Measurements from ENCODE around the gene TCEA3.
A peak's percentile ranks its signal among the peaks of the same experiment; 100 is the strongest.

Gene TCEA3

GRCh38 chr1:23397908-23398307, 26.6 kb downstream of the TCEA3 start:
- Histone ChIP-seq H3K9me3 (ENCODE audit: insufficient read depth, low read length) (no peaks in the 10 kb centered on the region), H3K9ac (ENCODE audit: insufficient read length, low read depth) (no peak overlapping the region), H3K27me3 (ENCODE audit: insufficient read depth, insufficient read length) (peaks cover 96% of the 10 kb centered on the region), H3K4me1 (ENCODE audit: insufficient read depth, insufficient read length) (peaks cover 6% of the 10 kb centered on the region), H3K4me3 (ENCODE audit: insufficient read length, low read depth) (no peak overlapping the region), H3K36me3 (ENCODE audit: insufficient read depth, insufficient read length, low read length) (no peaks in the 10 kb centered on the region)
- TF ChIP-seq ZNF274 (IDR thresholded peaks at IDR 0.05; ENCODE audit: low read depth, low read length) (no peak), SUZ12 (IDR thresholded peaks at IDR 0.05; ENCODE audit: extremely low read depth, insufficient read depth, insufficient read length) (no peak), YY1 (IDR thresholded peaks at IDR 0.05; ENCODE audit: insufficient read depth, insufficient read length) (no peak)
- no peak for DNase-seq (ENCODE audit: low read depth, low spot score)

DNA sequence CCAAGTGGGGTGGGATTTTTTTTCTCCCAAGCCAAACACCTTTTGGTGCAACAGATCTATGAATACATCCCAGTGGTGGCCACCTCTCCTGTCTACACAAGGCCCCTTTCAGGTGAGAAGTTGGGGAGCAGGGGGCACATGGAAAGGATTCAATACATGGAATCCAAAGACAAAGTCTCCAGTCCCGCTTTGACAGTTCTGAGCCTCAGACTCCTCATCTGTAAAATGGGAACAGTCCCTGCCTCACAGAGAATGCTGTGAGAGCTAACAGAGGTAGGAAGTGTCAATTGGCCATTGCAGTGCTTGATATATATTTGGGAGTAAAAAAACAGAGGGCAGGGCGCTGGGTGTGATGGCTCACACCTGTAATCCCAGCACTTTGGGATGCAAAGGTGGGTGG, 28.2 kb downstream of the TCEA3 start:
- no peak overlapping the region for H3K9ac ChIP-seq (ENCODE audit: insufficient read length, low read depth)
- no peak for DNase-seq (ENCODE audit: low read depth, low spot score)
- TF ChIP-seq ZNF274 (IDR thresholded peaks at IDR 0.05; ENCODE audit: low read depth, low read length) (no peak), YY1 (IDR thresholded peaks at IDR 0.05; ENCODE audit: insufficient read depth, insufficient read length) (no peak)
- peaks cover 93% of the 10 kb centered on the region for H3K27me3 ChIP-seq (ENCODE audit: insufficient read depth, insufficient read length)
- H3K4me1 ChIP-seq (ENCODE audit: insufficient read depth, insufficient read length) = peaks cover 6% of the 10 kb centered on the region
- no peaks in the 10 kb centered on the region for H3K9me3 ChIP-seq (ENCODE audit: insufficient read depth, low read length)
- no peak overlapping the region for H3K4me3 ChIP-seq (ENCODE audit: insufficient read length, low read depth)
- no peaks in the 10 kb centered on the region for H3K36me3 ChIP-seq (ENCODE audit: insufficient read depth, insufficient read length, low read length)

DNA sequence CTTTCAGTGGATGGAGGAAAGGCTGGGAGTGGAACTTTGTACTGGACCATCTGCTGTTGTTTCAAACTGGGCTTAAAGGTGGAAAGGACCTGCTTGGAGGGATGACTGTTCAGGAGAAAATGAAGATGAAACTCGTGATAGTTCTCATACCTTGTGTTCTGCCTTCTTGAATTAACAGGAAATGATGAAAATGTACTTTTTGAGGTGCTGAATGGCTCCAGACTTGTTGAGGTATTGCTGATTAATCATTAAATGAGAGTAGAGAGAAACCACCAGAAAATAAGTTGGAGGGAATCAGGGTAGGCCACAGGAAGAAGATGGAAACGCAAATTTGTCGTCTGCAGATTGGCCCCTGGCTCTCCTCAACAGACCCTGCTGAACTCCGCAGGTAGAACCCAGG, 28.7 kb downstream of the TCEA3 start:
- H3K4me1 ChIP-seq (ENCODE audit: insufficient read depth, insufficient read length) = peaks cover 6% of the 10 kb centered on the region

DNA sequence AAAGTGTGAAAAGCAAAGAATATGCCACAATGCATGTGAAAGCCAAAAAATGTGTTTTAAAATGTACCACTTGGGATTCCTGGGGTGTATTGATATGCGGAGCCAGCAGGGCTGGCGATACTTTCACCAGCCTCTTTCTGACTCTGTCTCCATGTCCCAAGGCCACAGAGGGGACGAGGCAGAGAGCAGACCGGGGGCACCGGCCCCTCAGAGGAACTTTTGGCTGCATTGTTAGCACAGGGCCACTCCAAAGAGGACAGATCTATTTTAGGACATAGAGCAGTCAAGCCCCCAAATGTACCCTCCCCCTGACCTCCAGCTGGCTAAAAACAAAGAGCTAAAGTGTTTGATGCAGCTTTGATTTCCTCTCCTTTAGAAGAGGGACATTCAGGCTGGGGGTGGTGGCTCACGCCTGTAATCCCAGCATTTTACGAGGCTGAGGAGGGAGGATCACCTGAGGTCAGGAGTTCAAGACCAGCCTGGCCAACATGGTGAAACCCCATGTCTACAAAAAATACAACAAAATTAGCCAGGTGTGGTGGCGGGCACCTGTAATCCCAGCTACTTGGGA, 29.3 kb downstream of the TCEA3 start:
- H3K4me1 ChIP-seq (ENCODE audit: insufficient read depth, insufficient read length) = peaks cover 6% of the 10 kb centered on the region
- H3K36me3 ChIP-seq (ENCODE audit: insufficient read depth, insufficient read length, low read length) = no peaks in the 10 kb centered on the region
- H3K4me3 ChIP-seq (ENCODE audit: insufficient read length, low read depth) = no peak overlapping the region
- H3K9ac ChIP-seq (ENCODE audit: insufficient read length, low read depth) = no peak overlapping the region
- TF ChIP-seq YY1 (IDR thresholded peaks at IDR 0.05; ENCODE audit: insufficient read depth, insufficient read length) (no peak), SUZ12 (IDR thresholded peaks at IDR 0.05; ENCODE audit: extremely low read depth, insufficient read depth, insufficient read length) (no peak), ZNF274 (IDR thresholded peaks at IDR 0.05; ENCODE audit: low read depth, low read length) (no peak)
- peaks cover 88% of the 10 kb centered on the region for H3K27me3 ChIP-seq (ENCODE audit: insufficient read depth, insufficient read length)
- peak; percentile 50 for DNase-seq (ENCODE audit: low read depth, low spot score)
- no peaks in the 10 kb centered on the region for H3K9me3 ChIP-seq (ENCODE audit: insufficient read depth, low read length)

More for the DNA sequence above, 28.7 kb downstream of the TCEA3 start:
- no peak for DNase-seq (ENCODE audit: low read depth, low spot score)
- Histone ChIP-seq H3K9ac (ENCODE audit: insufficient read length, low read depth) (no peak overlapping the region), H3K36me3 (ENCODE audit: insufficient read depth, insufficient read length, low read length) (no peaks in the 10 kb centered on the region), H3K27me3 (ENCODE audit: insufficient read depth, insufficient read length) (peaks cover 88% of the 10 kb centered on the region), H3K4me3 (ENCODE audit: insufficient read length, low read depth) (no peak overlapping the region), H3K9me3 (ENCODE audit: insufficient read depth, low read length) (no peaks in the 10 kb centered on the region)
- no peak for TF ChIP-seq YY1 (IDR thresholded peaks at IDR 0.05; ENCODE audit: insufficient read depth, insufficient read length)
- TF ChIP-seq ZNF274 (IDR thresholded peaks at IDR 0.05; ENCODE audit: low read depth, low read length) = no peak
- TF ChIP-seq SUZ12 (IDR thresholded peaks at IDR 0.05; ENCODE audit: extremely low read depth, insufficient read depth, insufficient read length) = no peak

DNA sequence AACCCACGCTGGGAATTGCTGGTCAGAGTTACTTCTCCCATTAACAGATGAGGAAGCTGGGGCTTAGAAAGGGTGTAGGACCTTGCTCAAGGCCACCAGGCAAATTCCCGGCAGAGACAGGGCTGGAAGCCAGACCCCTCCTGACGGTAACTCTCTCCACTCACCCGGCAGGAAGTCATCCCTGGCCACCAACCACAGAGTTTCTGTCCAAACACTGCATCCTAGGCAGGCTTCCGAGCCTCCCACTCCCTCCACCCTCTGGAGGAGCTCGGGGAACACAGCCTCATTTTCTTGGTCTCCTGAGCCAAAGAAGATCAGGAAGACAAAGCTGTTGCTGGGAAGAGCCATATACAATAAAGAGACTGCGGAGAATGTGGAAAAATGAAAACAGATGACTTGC, 29.9 kb downstream of the TCEA3 start:
- Histone ChIP-seq H3K27me3 (ENCODE audit: insufficient read depth, insufficient read length) (peaks cover 88% of the 10 kb centered on the region), H3K9me3 (ENCODE audit: insufficient read depth, low read length) (no peaks in the 10 kb centered on the region), H3K9ac (ENCODE audit: insufficient read length, low read depth) (no peak overlapping the region), H3K4me3 (ENCODE audit: insufficient read length, low read depth) (no peak overlapping the region), H3K4me1 (ENCODE audit: insufficient read depth, insufficient read length) (peaks cover 6% of the 10 kb centered on the region), H3K36me3 (ENCODE audit: insufficient read depth, insufficient read length, low read length) (no peaks in the 10 kb centered on the region)
- TF ChIP-seq ZNF274 (IDR thresholded peaks at IDR 0.05; ENCODE audit: low read depth, low read length) (no peak), YY1 (IDR thresholded peaks at IDR 0.05; ENCODE audit: insufficient read depth, insufficient read length) (no peak), SUZ12 (IDR thresholded peaks at IDR 0.05; ENCODE audit: extremely low read depth, insufficient read depth, insufficient read length) (no peak)
- DNase-seq (ENCODE audit: low read depth, low spot score) = no peak

- Histone ChIP-seq H3K4me3 (ENCODE audit: insufficient read length, low read depth) (no peak overlapping the region), H3K27me3 (ENCODE audit: insufficient read depth, insufficient read length) (peaks cover 87% of the 10 kb centered on the region), H3K4me1 (ENCODE audit: insufficient read depth, insufficient read length) (peaks cover 6% of the 10 kb centered on the region), H3K9ac (ENCODE audit: insufficient read length, low read depth) (no peak overlapping the region), H3K9me3 (ENCODE audit: insufficient read depth, low read length) (no peaks in the 10 kb centered on the region), H3K36me3 (ENCODE audit: insufficient read depth, insufficient read length, low read length) (no peaks in the 10 kb centered on the region)
- DNase-seq (ENCODE audit: low read depth, low spot score) = no peak
- TF ChIP-seq SUZ12 (IDR thresholded peaks at IDR 0.05; ENCODE audit: extremely low read depth, insufficient read depth, insufficient read length) (no peak), ZNF274 (IDR thresholded peaks at IDR 0.05; ENCODE audit: low read depth, low read length) (no peak), YY1 (IDR thresholded peaks at IDR 0.05; ENCODE audit: insufficient read depth, insufficient read length) (no peak)
Observed at GRCh38 chr1:23394181-23394580, 30.4 kb downstream of the TCEA3 start.

DNA sequence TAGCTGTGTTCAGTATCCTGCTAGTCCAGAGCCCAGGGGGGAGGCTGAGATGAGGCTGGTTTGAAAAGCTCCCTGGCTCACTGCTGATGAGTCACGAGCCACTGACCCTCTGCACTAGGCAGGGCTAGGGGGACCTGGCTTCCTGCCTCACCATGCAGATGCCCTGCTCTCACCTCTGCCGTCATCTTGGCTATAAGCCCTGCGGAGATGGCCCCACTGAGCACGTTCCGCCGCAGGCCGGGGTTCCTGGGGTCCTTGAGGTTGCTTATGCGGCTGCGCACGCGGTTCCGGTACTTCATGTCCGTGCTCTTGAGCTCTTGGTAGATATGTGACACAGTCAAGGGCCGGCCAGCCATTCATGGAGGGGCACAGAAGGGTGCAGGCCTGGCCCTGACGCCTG, 30.8 kb downstream of the TCEA3 start:
- no peak overlapping the region for H3K9ac ChIP-seq (ENCODE audit: insufficient read length, low read depth)
- no peak for DNase-seq (ENCODE audit: low read depth, low spot score)
- H3K9me3 ChIP-seq (ENCODE audit: insufficient read depth, low read length) = no peaks in the 10 kb centered on the region
- peaks cover 6% of the 10 kb centered on the region for H3K4me1 ChIP-seq (ENCODE audit: insufficient read depth, insufficient read length)
- TF ChIP-seq SUZ12 (IDR thresholded peaks at IDR 0.05; ENCODE audit: extremely low read depth, insufficient read depth, insufficient read length) = no peak
- no peaks in the 10 kb centered on the region for H3K36me3 ChIP-seq (ENCODE audit: insufficient read depth, insufficient read length, low read length)
- H3K27me3 ChIP-seq (ENCODE audit: insufficient read depth, insufficient read length) = peaks cover 88% of the 10 kb centered on the region
- H3K4me3 ChIP-seq (ENCODE audit: insufficient read length, low read depth) = no peak overlapping the region

Data from NT2/D1 (cell line).